A673 (cell line): Measurements from ENCODE around the gene INVS.
"Not testable (repeated sequence)": the region's sequence is repeated elsewhere in the genome, so short reads cannot be mapped to it uniquely, and the experiment has no call there.

ENCODE experiments used
- CTCF ChIP-seq: fragments of 300-800, 200-600 bp; sonication (generic); conservative IDR thresholded peaks from 2 replicates; pipeline ENCODE4 v1.5.1; 2017; ENCODE audit warnings: low read depth, mild to moderate bottlenecking, antibody characterized with exemption, low read length, moderate library complexity, mixed read lengths
- EZH2 ChIP-seq: fragments of 200-600 bp; sonication (generic); IDR thresholded peaks from 2 replicates; pipeline ENCODE4 v1.6.1; 2017; ENCODE audit warnings: borderline replicate concordance, low read depth, mild to moderate bottlenecking, mixed read lengths, antibody characterized with exemption, low read length; ENCODE audit not compliant: poor library complexity, severe bottlenecking

GRCh38 chr9:100140303-100140702, 41.3 kb downstream of the INVS start:
- TF ChIP-seq CTCF, EZH2: not testable (repeated sequence)
